Cerebellar nuclear complex (tissue), 1 donor: ENCODE results near the gene ACP2.

Experiments
- DNase-seq, 2 experiments: peaks; one replicate each; lab custom pipeline; 2025; lab: John Stamatoyannopoulos, UW

ACP2 gene

DNA sequence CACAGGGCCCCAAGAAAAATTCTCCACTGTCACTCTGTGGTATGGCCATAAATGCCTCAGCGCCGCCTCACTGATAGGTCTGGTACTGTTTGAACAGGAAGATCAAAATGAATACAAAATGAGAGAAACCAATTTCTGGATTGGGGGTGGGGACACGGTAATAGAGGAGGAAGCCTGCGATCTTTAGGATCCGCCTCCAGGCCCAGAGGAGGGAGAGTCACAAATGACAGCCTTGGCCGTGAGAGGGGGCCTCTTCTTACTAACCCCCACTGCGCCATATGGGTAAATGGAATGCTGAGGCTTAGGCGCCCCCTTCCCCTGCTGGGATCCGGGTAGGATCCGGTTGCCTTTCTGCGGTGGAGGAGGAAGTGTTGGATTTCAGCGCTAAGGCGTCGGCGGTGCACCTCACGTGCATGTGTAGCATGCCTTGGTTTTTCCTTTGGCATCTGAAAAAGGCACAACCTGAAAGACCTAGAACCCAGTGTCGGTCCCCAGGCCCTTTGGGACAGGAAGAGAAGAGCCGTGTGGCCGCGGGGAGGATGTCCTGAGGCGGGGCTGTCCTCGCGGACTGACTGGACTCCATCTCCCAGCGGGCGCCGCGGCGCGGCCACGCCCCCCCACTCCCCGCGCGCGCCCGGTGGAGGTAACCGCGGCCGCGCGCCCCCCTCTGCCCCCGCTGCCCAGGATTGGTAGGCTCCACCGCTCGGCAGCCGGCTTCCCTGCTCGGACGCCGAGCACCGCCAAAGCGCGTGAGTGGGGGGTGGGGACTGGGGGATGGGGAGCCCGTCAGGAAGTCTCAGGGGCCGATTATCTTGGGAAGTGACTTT is 20.6 kb upstream of the ACP2 start:
- peak in 1 of 2 experiments; percentile 64 for DNase-seq

DNA sequence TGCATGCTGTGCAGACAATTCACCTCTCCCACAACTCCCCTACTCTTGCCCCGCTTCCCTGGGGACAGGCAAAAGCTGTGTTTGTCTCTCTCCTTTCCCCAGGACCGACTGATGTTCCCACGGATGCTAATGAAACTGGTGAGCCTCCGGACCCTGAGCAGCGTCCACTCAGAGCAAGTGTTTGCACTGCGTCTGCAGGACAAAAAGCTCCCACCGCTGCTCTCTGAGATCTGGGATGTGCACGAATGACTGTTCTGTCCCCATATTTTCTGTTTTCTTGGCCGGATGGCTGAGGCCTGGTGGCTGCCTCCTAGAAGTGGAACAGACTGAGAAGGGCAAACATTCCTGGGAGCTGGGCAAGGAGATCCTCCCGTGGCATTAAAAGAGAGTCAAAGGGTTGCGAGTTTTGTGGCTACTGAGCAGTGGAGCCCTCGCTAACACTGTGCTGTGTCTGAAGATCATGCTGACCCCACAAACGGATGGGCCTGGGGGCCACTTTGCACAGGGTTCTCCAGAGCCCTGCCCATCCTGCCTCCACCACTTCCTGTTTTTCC is 19.9 kb upstream of the ACP2 start:
- no peak for DNase-seq

DNA sequence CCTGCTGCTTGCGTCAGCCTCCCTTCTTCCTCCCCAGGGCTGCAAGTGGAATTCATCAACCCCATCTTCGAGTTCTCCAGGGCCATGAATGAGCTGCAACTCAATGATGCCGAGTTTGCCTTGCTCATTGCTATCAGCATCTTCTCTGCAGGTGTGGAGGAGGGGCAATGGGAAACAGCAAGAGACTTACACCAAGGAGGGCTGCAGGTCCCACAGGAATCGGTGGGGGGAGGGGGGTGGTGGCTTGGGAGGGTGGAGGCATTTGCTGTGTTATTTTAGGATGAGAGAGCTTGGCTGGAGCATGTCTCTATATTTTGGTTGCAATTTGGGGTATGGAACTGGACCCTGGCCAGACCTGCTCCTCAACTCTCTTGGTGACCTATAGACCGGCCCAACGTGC is 19.3 kb upstream of the ACP2 start:
- no peak for DNase-seq

DNA sequence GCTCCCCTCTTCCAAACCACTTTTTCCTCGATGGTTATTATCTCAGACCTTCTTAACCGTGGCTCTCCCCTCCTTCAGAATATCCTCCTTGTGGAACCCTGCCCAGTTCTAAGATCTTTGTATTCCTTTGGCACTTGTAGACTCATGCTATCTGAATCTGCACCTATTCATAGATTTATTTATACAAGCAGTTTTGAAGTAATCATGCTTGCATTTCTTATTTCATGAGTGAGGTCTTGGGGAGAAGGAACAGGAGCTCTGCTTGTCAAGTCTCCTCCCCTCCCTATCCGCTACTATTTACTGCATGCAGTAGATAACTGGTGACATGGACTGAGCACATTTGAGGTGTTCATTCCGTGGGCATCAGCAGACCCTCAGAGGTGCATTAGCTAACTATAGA is 15.9 kb upstream of the ACP2 start:
- DNase-seq: no peak

DNA sequence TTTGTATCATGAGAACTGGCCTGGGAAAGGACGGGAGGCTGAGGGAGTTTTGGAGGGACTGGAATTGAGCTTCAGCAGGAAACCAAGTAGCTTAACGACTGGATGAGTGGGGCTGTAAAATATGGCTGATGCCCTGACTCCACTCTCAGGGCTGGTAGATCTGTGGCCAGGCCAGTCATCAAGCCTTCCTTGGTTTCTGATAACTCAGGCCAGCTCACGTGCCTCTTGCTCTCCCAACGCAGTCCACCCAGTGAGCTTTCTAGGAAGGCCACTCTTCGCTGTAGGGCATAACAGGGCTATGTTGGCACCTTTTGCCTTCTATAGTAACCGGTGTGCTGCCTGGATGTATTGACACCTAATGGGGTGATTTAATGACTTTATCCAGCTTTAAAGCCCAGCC is 15.5 kb upstream of the ACP2 start:
- no peak for DNase-seq

DNA sequence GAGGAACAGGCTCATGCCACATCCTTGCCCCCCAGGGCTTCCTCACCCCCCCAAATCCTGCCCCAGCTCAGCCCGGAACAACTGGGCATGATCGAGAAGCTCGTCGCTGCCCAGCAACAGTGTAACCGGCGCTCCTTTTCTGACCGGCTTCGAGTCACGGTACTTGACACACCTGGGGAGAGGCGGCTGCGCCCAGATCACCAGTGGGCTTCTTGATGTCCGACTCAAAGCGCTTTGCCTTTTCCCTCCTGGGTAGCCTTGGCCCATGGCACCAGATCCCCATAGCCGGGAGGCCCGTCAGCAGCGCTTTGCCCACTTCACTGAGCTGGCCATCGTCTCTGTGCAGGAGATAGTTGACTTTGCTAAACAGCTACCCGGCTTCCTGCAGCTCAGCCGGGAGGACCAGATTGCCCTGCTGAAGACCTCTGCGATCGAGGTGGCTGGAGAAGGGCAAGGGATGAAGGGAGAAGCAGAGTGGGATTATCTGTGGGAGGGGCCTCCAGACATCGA is 12.7 kb upstream of the ACP2 start:
- DNase-seq: no peak

DNA sequence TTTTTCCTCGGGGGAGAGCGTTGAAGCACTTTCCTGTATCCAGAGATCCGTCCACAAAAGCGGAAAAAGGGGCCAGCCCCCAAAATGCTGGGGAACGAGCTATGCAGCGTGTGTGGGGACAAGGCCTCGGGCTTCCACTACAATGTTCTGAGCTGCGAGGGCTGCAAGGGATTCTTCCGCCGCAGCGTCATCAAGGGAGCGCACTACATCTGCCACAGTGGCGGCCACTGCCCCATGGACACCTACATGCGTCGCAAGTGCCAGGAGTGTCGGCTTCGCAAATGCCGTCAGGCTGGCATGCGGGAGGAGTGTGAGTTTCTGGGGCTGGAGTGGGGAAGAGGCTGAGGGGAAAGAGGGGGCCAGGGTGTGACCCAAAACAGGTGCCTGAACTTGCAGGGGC is 11.8 kb upstream of the ACP2 start:
- no peak for DNase-seq

DNA sequence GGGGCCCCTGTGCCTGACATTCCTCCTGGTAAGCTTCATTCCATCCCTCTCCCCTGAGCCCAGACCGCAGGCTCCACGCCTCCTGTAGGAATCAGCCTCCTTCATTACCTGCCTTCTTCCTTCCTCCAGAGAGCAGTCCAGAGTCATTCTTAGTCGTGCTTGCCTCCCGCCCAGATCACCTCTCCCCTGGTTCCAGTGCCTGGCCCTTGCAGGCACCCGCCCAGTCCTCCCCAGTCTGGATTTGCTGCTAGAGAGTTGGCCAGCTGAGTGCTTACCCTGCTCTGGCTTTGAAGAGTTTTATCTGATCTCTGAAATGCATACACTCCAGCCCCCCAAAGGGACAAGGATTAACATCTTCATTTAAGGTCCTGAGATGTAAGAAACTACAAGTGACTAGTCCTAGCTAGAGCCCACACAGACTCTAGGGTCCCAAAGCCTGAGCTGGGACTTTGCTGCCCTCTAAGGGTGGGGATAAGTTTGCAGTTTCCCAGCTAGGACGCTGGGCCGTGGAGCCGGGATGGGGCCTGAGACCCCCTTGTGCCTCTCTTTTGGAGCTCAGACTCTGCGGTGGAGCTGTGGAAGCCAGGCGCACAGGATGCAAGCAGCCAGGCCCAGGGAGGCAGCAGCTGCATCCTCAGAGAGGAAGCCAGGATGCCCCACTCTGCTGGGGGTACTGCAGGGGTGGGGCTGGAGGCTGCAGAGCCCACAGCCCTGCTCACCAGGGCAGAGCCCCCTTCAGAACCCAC is 10.8 kb upstream of the ACP2 start:
- no peak for DNase-seq

DNA sequence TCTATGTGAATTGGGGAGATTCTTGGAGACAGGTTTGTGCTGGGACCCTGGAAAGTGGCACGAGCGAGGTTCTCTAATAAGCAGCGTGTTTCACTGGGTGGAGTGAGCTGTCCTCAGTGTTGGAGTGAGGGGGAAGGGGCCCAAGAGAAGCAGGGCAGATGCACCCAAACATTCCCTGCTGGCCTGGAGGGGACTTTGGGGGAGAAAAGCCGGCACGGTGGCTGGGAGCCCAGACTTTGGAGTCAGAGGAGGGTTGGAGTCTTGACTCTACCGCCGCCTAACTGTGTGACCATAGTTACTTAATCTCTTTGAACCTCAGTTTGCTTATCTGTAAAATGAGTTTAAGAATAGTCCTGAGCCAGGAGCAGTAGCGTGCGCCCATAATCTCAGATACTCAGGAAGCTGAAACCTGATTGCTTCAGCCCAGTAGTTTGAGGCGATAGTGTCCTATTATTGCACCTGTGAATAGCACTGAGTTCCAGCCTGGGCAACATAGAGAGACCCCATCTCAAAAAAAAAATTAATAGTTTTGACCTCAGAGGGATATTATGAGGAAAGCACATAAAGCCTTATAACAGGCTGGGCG is 9.8 kb upstream of the ACP2 start:
- no peak for DNase-seq

DNA sequence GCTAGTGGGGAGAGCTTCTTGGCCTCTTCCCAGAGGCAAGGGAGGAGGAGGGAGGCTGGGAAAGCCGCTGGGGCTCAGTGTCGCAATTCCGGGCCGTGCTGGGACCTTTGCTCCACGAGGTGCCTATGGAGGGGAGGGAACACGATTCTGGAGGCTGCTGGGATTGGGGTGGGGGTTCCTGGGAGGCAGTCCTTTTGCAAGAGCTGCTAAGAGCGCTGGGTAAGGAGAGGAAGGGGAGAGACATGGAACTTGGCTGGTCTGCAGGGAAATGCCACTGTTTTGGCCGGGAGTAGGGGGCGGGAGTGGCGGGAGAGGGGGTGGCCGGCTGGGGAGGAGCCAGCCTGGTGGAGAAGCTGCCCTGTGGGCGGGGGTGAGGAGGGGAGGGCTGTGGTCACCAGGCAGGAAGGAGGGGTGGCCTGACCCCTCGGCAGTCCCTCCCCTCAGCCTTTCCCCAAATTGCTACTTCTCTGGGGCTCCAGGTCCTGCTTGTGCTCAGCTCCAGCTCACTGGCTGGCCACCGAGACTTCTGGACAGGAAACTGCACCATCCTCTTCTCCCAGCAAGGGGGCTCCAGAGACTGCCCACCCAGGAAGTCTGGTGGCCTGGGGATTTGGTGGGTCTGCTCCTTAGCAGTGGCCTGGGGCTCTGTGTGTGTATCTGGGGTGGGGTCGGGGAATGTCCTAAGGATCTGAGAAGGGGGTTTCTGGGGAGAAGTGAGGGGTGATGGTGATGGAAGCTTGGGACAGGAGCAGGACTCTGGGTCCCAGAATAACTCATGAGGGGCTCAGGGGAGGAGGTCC is 9.1 kb upstream of the ACP2 start, which contains the start of gene NR1H3:
Gene NR1H3 (plus strand): TSS at position 480 of the 800 bp plus-strand sequence. CDS start 1,221 bp downstream, outside the sequence.
- no peak for DNase-seq

DNA sequence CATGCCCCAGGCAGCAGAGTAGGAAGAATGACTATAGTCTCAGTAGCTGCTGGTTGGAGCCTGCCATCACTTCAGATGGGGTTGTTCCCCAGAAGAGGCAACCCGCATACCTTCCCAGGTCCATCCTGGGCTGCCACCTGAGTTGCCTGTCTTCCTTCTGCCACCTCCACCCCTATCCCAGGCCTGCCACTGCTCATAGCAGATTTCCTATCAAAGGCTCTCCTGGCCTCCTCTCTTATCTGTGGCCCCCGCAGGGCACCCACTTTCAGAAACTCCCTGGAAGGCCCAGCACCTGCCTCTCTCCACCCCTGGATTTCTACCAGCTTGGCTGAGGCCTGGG is 8.5 kb upstream of the ACP2 start:
- no peak for DNase-seq

DNA sequence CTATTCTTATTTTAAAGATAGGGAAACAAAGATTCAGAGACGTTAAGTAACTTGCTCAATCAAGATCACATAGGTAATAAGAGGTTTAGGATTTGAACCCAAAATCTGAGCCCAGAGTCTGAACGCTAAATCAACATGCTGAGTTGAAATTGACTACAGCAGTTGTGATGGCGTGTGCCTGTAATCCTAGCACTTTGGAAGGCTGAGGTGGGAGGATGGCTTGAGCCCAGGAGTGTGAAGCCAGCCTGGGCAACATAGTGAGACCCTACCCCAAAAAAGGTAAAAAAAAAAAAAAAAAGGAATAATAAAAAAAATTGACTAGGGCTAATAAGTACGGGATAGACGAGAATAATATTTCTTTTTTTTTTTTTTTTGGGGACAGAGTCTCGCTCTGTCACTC is 7.8 kb upstream of the ACP2 start:
- DNase-seq: no peak

DNA sequence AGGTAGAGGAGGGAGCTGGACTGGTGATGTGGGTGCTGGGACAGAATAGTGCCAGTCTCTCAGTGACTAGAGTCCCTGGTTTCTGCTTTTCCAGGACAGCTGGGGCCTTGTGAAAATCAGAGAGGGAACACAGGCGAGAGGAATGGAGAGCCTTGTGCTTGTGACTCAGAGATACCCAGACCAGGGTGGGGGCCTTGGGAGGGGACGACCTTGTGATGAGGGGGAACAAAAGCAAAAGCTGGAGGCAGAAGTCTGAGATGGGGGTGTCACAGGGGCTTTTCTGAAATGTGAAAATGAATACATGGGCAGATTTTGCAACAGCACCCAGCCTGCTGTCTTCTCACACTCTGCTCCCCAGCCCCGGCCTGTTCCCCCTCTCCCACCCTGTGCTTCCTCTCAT is 5.8 kb upstream of the ACP2 start:
- no peak for DNase-seq

DNA sequence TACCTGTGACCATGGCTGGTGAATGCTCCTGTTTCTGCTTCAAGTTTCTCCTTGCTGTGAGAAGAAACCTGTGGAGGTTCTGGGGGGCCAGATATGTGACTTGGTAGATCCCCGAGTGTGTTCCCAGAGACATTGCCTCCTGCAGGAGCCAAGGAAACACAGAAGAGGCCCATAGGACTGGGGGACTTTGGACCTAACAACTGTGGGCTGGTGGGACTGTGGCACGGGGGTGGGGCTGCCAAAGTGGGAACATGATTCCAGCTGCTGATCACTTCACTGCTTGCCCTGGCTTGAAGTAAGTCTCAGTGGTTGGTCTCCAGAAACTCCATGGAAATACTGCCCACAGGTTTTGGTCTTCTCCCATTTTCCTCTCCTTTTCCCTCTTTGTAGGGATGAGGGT is 5.0 kb upstream of the ACP2 start:
- no peak for DNase-seq

DNA sequence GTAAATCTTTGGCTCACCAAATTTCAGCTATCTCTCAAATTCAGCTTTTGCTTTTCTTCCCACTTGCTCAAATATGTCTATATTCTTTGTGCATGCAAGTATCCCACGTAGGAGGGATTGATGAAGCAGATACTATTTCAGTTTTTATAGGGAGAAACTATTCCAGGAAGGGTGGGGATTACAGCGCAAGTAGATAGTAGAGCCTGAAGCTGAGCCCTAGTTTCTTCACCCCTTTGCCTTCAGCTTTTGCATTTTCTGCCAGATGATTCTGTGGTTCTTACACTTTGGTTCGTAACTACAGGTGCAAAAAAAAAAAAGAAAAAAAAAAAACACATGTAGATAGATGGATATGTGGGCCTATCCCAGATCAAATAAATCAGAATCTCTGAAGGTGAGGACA is 3.1 kb upstream of the ACP2 start:
- DNase-seq: no peak

DNA sequence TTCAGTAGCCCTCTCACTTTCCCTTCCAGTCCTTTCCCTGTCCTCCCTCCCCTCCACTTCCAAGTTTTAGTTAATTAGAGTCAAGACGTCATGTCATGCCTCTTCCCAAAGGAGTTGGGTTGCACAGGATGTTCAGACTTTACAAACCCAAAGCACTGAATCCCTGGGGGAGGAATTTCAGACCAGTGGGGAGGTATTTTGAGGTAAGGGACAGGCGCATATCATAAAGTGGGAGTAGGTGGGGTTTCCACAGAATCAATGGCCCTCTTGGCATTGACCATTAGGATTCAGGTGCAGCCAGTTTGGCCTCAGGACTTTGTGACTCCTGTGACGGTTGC is 733 bp upstream of the ACP2 start:
- no peak for DNase-seq

DNA sequence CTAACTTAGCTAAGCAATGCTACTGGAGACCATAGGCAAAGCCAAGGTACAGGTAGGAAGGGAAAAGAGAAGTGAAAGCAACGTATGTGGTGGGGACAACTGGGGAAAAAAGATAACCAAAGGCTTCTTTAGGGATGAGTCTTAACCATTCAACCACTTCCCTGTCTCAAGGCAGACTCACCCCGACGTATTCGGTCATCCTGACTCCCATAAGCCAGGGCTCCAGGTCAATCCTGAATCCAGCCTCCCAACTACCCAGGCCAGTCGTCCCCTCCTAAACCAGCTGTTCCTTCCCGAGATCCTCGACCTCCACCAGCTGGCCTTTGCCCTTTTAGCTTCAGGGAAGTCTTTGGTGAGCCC is 330 bp downstream of the ACP2 start:
- DNase-seq: peak in 1 of 2 experiments; percentile 50

DNA sequence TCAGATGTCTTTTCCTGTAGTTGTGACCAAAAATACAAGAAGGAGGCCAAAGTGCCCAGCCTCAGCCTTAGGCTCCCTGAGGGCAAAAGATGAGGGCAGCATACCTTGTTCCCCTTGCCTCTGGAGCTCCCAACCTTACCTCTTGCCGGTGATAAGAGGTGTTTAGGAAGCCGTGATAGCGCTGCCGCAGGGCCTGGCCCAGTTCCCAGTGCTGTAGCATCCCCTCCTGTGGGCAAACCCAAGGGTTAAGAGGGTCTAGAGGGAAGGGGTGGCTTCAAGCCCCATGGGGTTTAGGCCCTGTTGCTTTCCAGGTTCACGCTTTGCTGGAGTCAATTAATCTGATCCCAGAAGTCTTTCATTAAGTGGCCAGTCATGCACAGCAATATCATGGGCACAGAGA is 1.1 kb downstream of the ACP2 start:
- no peak for DNase-seq

DNA sequence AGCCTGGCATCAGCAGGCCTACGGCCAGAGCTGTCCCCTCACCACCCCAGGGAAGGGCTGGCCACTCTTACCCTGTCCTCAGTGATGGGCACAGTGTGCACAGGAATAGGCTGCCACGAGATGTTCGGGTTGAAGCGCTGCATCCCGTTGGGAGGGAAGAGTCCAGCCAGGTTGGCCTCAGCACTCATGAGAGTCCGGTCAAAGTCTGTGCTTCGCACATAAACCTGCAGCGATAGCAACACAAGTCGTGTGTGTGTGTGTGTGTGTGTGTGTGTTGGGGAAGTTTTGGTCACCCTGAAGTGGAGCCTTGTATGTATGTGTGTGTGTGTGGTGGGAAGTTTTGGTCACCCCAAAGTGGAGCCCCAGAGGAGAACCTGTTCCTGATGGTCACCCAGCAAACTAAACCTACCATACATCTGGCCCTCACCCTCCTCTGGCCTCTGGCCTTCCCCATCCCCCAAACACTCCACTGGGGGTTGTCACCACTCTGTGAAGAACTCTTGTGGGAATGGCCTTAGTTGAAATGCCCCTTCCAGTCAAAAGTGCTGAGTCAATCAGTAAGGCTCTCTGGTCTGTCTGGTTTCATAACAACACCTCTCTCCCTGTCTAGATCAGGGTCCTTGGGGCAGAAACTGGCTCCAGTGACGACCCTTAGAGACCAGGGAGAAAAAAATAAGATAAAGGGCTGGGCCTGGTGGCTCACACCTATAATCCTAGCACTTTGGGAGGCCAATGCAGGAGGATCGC is 2.8 kb downstream of the ACP2 start:
- DNase-seq: no peak

DNA sequence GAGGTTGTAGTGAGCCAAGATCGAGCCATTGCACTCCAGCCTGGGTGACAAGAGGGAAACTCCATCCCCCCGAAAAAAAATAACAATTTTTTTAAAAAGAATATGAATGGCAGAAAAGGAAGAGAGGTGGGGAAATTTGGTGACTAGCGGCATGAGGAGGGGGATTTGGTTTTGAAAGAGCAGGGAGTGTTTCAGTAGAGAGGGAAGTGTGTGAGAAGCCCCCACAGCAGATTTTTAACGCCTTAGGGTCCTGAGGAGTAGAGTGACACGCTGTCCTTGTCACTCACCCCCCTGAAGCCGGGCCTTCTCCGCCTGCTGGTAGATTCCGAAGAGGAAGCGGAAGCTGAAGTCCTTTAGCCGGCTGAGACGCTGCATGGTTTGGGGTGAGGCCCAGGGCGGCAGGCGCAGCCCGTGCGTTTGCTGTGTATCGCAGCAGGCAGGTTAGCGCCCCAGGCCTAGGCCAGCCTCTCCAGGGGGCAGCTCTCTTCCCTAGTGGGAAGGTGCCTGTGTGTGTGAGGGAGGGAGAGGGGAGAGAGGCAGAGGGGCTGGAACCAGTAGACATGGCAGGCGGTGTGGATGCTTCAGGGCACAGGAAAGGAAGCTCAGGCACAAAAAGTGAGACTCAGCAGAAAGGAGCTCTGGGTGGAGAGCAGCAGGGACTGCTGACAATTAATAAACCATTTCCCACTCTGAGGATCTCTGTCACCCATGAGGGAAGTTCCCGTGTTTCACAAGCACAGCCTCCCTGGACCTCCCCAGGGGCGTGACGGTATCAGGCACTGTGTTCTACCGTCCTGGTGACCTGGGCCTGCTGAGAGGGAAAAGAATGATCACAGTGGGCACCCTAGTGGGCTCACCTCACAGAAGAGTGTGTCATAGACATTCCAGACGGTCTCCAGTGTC is 3.9 kb downstream of the ACP2 start:
- DNase-seq: no peak
